Measurements from ENCODE around the gene UBE2J1.
"Not testable (repeated sequence)": the region's sequence is repeated elsewhere in the genome, so short reads cannot be mapped to it uniquely, and the experiment has no call there.

The UBE2J1 gene, protein sequence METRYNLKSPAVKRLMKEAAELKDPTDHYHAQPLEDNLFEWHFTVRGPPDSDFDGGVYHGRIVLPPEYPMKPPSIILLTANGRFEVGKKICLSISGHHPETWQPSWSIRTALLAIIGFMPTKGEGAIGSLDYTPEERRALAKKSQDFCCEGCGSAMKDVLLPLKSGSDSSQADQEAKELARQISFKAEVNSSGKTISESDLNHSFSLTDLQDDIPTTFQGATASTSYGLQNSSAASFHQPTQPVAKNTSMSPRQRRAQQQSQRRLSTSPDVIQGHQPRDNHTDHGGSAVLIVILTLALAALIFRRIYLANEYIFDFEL

GRCh38 chr6:89352278-89353117 lies at the start of gene UBE2J1:
Gene UBE2J1 (minus strand): TSS chr6:89352722. CDS start chr6:89352569, 153 bp downstream.
- peak; percentile 48 for DNase-seq

DNA sequence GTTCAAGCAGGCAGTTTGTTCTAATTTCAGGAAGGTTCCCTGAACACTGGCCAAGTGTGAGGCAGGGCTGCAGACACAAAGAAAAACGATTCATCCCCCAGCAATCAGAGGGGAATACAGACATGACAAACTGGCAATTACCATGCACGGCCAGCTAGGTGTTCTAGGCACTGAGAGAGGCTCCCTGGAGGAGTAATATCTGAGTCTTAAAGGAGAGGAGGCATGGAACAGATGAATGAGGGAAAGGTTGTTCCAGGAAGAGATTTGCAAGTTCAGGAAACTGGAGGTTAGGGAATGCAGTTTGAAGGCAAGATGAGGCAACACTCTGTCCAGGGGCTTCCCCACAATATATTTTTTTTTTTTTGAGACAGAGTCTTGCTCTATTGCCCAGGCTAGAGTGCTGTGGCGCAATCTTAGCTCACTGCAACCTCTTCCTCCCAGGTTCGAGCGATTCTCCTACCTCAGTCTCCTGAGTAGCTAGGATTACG lies 48.4 kb upstream of the UBE2J1 start:
- DNase-seq, result no peak

GRCh38 chr6:89400050-89400449 lies 47.5 kb upstream of the UBE2J1 start:
- no peak for DNase-seq

DNA sequence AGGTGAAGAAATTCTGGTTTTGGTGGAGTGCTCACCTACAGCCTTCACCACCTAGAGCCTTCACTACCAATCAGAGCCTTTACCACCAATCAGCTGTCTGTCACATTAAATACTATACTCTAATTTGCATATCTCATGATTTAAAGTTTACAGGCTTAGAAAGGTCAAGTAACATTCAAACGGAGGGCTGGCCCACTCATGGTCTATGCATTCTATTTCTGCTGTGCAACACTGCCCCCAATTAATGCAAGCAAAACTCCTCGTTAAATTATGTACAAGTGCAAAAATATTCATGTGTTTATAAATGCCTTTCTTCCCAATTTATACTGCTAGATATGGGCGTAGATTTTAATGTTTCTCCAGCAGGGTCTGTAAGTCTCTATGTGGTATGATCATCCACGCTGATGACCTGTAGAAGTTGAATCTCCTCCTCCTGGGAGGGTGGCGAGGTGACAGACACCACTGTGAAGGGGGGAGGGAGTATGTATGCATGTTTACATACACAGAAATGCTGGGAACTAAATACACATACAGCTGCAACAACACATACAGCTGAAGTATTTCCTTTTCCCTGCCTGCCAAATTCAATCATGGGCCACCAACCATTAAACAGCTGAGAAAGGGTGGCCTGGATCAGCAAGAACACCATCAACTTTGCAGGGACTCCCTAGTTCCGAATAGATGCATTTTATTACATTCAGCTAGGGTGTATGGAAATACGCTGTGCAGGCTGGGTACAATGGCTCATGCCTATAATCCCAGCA lies 46.4 kb upstream of the UBE2J1 start:
- DNase-seq, result no peak

- DNase-seq, result not testable (repeated sequence)
Measured at GRCh38 chr6:89397884-89398283, 45.4 kb upstream of the UBE2J1 start.

DNA sequence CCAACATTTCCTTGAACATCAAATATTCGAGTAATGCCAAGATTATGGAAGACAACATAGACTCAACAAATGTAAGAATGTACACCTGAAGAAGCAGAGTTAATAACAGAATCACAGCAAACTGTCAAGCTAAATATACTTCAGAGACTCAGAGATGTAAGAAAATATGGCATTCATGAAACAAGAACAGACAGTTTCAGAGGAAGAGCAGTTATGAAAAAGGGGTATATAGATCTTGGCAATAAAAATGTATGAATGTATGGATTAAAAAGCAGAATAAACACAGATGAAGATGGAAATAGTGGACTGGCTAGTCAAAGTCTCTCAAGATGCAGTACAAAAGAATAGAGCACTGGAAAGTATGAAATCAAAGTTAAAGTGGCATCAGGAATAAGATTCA lies 41.1 kb upstream of the UBE2J1 start:
- DNase-seq, result no peak

GRCh38 chr6:89392823-89393222 lies 40.3 kb upstream of the UBE2J1 start:
- no peak for DNase-seq

GRCh38 chr6:89388846-89389245 lies 36.3 kb upstream of the UBE2J1 start:
- no peak for DNase-seq

- no peak for DNase-seq
Measured at GRCh38 chr6:89387516-89388201, 35.1 kb upstream of the UBE2J1 start.

DNA sequence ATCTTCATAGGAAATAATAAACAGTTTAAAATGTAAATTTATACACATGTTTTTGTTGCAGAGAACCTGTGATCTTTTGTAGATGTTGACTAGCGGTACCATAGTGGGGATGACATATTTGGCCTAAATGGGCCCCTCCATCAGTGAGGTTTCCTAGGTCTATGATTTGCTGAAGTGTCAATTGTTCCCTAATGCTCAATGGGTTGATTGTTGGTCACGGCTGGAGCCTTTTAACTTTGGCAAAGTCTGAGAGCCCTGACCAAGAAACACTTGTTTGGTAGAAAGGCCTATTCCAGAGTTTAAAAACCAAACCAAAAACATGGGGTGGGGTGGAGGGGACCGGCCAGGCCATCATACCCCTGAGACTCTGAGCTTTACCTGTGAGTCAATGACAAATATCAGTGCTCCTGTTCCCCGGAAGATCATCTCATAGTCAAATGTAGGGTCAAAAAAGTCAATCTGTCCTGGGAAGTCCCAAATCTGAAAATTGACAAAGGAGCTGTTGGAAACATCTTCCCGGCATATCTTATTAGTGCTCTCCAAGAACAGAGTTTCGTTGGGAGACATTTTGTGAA lies 34.5 kb upstream of the UBE2J1 start:
- DNase-seq, result no peak

- no peak for DNase-seq
Measured at GRCh38 chr6:89385846-89386245, 33.3 kb upstream of the UBE2J1 start.

GRCh38 chr6:89385156-89385667 lies 32.7 kb upstream of the UBE2J1 start:
- no peak for DNase-seq

GRCh38 chr6:89381031-89381430 lies 28.5 kb upstream of the UBE2J1 start:
- no peak for DNase-seq

DNA sequence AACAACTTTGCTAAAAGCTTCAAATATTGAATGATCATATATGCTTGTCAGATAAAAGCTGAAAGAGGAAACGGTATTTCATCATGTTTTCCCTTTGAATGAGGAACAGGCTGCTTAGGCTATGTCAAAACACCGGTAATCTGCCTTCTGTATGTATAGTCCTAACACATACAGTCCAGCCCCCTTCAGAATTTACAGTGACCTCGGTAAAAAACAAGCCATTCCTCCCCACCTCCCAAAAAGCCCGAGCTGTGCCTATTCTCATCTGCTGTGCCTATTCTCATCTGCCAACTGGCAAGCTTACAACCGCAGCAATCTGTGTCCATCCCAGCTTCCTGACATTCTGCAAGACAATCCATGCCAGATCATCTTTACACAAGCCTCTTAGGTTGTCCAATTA lies 26.8 kb upstream of the UBE2J1 start:
- DNase-seq, result no peak

DNA sequence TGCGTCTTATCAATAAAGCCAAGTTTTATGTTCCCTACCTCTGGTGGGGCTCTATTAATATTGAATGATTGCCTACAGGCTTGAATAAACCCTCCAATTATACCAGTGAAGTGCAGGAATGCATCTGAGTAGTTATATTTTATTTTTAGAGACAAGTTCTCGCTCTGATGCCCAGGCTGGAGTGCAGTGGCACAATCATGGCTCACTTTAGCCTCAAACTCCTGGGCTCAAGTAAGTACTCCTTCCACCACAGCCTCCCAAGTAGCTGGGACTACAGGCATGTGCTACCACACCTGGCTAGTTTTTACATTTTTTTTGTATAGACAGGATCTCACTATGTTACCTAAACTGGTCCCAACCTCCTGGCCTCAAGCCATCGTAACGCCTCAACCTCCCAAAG lies 26.1 kb upstream of the UBE2J1 start:
- DNase-seq, result no peak

GRCh38 chr6:89375427-89376267 lies 23.1 kb upstream of the UBE2J1 start:
- peak; percentile 86 for DNase-seq

- no peak for DNase-seq
Measured at GRCh38 chr6:89372506-89372901, 20.0 kb upstream of the UBE2J1 start.

DNA sequence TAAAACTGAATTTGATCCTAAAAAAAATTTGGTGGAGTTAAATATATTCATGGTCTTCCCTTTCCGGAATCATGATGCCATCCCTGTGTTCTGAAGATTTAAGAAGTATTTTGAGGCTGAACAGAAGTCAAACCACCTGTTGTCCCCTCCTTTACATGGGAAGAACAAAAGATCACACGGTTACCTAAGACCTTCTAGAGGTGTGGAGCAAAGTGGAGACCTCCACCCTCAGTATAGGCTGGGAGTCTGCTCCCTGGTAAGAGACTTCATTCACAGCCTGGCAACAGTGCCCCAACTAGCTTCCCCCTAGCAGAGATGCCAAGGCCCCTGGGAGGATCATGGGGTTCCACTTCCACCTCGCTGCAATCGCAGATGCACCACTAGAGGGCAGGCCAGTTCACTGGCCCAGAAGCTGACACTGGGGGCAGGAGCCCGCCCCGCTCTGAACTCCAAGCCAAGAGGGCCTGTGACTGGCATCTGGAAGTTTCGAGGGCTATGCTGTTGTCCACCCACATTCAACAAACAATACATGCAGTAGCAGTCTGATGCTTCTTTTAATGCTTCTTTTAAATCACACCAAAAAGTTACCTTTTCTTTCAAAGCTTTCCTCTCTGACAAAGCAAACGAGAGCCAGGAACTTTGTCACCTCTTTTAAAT lies 19.5 kb upstream of the UBE2J1 start:
- DNase-seq, result peak; percentile 70

- no peak for DNase-seq
Measured at GRCh38 chr6:89368999-89369398, 16.5 kb upstream of the UBE2J1 start.

DNA sequence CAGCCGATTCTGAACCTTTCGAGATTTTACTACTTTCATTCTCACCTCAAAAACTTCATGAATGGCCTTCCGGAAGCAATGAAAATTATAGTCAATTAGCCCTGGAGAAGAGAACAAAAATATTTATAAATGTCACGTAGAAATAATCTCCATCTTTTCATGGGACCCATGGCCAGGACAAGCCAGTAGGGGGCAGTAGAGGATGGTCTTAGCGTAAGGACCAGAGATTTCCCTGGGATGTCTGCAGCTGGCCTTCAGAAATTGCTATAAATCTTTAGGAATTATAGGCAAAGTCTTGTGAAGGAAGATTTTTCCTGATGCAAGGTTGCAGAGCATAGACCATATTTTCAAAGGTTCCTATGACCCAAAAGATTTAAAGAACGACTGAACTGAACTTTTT lies 15.6 kb upstream of the UBE2J1 start:
- peak; percentile 45 for DNase-seq

DNA sequence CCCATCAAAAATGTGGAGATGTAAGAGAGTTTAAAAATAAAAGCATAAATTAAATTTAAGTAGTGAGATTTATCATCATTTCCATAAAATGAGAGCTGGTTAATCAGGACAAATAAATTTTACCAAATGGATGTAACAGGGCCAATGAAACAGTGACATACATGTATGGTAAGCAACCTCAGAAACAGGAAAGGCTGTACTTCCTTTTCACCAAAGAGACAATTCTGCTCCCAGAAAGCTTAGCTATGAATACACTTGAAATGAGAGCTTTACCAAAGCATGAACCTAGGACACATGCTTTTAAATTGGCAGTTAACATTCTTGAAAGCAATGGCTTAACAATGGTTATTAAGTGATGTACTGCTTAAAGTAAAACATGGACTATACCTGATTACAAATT lies 12.1 kb upstream of the UBE2J1 start:
- DNase-seq, result no peak
